ENCODE data around the gene LKAAEAR1.

DNA sequence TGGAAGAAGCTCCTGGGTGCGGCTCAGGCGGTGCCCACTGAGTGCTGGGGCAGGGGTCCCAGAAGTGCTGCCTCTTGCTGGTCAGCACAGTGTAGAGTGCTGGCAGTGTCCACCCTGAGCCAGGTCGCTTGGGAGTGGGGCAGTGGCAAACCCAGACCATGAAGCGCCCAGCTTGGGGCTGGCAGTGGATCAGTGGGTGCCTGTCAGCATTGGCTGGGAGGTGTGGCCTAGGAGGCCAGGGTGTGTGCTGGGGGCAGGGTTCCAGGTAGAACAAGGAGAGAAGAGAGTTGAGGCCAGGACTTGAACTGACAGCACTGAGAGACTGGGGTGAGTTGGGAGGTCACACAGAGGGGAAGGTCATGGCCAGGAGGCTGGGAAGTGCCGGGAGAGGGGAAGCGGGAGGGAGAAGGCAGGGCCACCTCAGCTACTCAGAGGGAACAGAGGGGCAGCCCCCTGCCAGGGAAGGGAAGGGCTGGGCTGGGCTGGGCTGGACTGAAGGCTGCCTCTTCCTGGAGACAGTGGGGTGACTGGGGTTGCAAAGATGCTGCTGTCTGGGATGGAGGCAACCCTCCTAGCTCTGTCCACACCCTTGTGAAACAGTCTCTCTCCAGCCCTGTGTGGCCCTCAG is 17.1 kb downstream of the LKAAEAR1 start:
- TF ChIP-seq, protein P1, sequence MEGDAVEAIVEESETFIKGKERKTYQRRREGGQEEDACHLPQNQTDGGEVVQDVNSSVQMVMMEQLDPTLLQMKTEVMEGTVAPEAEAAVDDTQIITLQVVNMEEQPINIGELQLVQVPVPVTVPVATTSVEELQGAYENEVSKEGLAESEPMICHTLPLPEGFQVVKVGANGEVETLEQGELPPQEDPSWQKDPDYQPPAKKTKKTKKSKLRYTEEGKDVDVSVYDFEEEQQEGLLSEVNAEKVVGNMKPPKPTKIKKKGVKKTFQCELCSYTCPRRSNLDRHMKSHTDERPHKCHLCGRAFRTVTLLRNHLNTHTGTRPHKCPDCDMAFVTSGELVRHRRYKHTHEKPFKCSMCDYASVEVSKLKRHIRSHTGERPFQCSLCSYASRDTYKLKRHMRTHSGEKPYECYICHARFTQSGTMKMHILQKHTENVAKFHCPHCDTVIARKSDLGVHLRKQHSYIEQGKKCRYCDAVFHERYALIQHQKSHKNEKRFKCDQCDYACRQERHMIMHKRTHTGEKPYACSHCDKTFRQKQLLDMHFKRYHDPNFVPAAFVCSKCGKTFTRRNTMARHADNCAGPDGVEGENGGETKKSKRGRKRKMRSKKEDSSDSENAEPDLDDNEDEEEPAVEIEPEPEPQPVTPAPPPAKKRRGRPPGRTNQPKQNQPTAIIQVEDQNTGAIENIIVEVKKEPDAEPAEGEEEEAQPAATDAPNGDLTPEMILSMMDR (IDR thresholded peaks at IDR 0.05) = no peak
- no peak for TF ChIP-seq POLR2A (IDR thresholded peaks at IDR 0.05)

Data from breast epithelium (tissue), 3 donors.